Measurements from ENCODE around the gene CNFN.
"Not testable (repeated sequence)": the region's sequence is repeated elsewhere in the genome, so short reads cannot be mapped to it uniquely, and the experiment has no call there.

CNFN gene

DNA sequence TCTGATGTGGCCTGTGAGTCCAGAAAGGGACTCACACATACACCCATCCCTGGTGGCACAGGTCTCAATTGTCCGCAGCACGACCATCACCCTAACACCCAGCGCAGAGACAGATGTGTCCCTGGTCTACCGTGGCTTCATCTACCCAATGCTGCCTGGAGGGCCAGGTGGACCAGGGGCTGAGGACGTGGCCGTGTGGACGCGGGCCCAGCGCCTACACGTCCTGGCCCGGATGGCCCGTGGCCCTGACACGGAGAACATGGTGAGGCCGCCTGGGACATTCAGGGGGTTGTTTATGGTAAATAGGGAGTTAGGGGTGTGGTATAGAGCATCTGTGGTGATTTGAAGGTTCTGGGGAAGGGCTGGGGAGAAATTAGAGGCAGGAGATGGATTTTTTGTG, 41.9 kb downstream of the CNFN start:
- DNase-seq, result no peak

DNA sequence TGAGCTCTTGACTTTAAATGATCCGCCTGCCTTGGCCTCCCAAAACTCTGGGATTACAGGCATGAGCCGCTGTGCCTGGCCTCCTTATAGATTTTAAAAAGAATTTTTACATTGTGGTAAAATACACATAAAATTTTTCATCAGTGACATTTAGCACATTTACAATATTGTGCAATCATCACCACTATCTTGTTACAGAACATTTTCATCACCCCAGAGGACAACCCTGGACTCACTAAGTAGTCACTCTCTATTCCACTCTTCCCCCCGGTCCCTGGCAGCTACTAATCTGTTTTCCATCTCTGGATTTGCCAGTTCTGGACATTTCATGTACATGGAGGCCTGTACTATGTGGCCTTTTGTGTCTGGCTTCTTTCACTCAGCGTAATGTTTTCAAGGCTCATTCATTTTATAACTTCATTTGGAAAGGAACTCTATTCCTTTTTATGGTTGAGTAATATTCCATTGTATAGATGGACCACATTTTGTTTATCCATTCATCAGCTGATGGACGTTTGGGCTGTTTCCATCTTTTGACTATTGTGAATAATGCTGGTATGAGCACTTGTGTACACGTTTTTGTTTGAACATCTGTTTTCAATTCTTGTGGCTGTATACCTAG, 44.8 kb downstream of the CNFN start:
- no peak for DNase-seq

DNA sequence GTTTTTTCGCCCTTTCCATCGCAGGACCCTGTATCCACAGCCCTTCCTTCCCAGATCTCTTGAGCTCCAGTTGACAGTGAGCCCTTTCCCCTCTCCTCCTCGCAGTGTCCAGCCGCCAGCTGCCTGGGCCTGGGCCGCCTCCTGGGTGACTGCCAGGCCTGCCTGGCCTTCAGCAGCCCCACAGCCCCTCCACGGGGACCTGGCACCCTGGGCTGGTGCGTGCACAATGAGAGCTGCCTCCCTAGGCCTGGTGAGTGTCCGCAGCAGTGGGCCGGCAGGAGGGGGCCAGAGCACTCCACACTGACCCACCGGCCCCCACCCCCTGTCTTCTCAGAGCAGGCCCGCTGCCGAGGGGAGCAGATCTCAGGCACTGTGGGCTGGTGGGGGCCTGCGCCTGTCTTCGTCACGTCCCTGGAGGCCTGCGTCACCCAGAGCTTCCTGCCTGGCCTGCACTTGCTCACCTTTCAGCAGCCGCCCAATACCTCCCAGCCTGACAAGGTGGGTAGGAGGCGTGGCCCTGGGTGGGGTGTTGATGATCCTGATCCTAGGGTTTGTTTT, 45.7 kb downstream of the CNFN start:
- DNase-seq, result no peak

DNA sequence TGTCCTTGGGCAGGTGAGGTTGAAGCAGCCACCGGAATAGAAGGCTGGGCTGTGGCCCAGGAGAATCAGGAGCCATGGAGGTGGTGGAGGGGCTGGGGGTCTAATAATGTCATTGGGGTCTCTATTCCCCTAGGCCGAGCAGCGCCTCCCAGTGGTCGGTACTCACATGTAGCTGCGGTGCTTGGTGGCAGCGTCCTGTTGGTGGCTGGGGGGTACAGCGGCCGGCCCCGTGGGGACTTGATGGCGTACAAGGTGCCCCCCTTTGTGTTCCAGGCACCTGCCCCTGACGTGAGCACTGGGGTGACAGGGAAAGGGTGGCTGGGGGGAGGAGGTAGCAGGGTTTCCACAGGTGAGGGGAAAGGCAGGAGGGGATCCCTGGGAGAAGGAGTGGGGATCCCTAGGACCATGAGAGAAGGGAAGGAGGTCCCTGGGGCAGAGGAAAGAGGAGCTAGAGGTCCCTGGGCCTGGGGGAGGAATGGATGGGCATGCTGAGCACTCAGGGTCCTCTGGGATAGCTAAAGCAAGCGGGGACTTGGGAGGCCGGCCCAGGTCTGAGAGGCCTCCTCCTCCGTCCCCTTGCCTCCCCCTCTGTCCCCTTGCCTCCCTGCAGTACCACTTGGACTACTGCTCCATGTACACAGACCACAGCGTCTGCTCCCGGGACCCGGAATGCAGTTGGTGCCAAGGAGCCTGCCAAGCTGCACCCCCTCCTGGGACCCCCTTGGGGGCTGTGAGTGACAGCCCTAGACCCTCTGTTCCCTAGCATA, 46.6 kb downstream of the CNFN start:
- no peak for DNase-seq

DNA sequence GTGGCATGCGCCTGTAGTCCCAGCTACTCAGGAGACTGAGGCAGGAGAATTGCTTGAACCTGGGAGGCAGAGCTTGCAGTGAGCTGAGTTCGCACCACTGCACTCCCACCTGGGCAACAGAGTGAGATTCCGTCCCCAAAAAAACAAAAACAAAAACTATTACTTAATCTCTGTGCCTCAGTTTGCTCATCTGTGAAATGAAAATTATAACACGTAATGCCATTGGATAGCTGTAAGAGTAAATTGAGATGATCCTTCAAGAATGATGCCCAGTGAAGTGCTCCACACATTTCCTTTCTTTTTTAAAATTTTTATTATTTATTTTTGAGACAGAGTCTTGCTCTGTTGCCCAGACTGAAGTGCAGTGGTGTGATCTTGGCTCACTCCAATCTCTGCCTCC, 50.2 kb downstream of the CNFN start:
- not testable (repeated sequence) for DNase-seq

DNA sequence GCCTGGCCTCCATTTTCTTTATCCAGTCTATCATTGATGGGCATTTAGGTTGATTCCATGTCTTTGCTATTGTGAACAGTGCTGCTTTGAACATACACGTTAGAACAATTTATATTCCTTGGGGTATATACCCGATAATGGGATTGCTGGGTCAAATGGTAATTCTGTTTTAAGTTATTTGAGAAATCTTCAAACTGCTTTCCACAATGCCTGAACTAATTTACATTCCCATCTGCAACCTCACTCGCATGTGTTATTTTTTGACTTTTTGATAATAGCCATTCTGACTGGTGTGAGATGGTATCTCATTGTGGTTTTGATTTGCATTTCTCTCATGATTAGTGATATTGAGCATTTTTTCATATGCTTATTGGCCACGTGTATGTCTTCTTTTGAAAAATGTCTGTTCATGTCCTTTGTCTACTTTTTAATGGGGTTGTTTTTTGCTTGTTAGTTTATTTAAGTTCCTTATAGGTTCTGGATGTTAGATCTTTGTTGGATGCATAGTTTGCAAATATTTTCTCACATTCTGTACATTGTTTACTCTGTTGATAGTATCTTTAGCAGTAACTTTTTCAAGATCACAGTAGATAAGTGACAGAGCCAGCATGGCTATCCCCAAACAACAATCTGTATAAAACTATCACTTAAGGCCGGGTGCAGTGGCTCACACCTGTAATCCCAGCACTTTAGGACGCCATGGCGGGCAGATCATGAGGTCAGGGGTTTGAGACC, 50.8 kb downstream of the CNFN start:
- not testable (repeated sequence) for DNase-seq
